ENCODE measurements around the gene GAGE12D. TPM values are rescaled to one million over a fixed set of nuclear protein-coding genes. Genes with fewer than 3 reads are reported as not detected.
"Not testable (repeated sequence)": the region's sequence is repeated elsewhere in the genome, so short reads cannot be mapped to it uniquely, and the experiment has no call there.

Gene GAGE12D

GRCh38 chrX:49589196-49589595, 47.7 kb downstream of the GAGE12D start, which contains the start of gene GAGE2A:
Gene GAGE2A (plus strand): TSS chrX:49589496. CDS start chrX:49590651, 1,155 bp downstream.
- H3K27ac ChIP-seq (replicated peaks; ENCODE audit: low read length); H3K4me2 ChIP-seq (ENCODE audit: insufficient read depth, low read length, poor library complexity, severe bottlenecking); H3K4me1 ChIP-seq (ENCODE audit: control insufficient read depth in 2 of 2, insufficient read depth in 1 of 2, low read depth in 1 of 2, low read length in 2 of 2); H2BK15ac ChIP-seq (ENCODE audit: low read length); H4K8ac ChIP-seq (ENCODE audit: low read depth, low read length); H2BK120ac ChIP-seq (ENCODE audit: low read depth, low read length); H4K91ac ChIP-seq (ENCODE audit: low read depth, low read length, poor library complexity); H3K23ac ChIP-seq (ENCODE audit: low read depth, low read length, poor library complexity); H3K18ac ChIP-seq (ENCODE audit: low read length); H2BK5ac ChIP-seq (ENCODE audit: low read length); H3K36me3 ChIP-seq (replicated peaks in 1 of 2; ENCODE audit: control insufficient read depth in 2 of 2, insufficient read depth in 2 of 2, low read length in 2 of 2); H3K79me1 ChIP-seq (ENCODE audit: low read depth, low read length); H3K14ac ChIP-seq (ENCODE audit: low read length); H2AK5ac ChIP-seq (ENCODE audit: low read depth, low read length); H2BK12ac ChIP-seq (ENCODE audit: low read length); H2AFZ ChIP-seq (ENCODE audit: low read length); H3K27me3 ChIP-seq (ENCODE audit: control insufficient read depth in 3 of 3, insufficient read depth in 3 of 3, low read depth in 1 of 3, low read length in 3 of 3); DNase-seq (ENCODE audit: low spot score); H3K4ac ChIP-seq (ENCODE audit: low read length); H3K9me3 ChIP-seq (replicated peaks in 1 of 2; ENCODE audit: control insufficient read depth in 2 of 2, insufficient read depth in 1 of 2, low read depth in 1 of 2, low read length in 2 of 2); H3K4me3 ChIP-seq (ENCODE audit: low read length in 2 of 2); H3K9ac ChIP-seq (ENCODE audit: low read depth, low read length, poor library complexity): not testable (repeated sequence)
- WGBS, 2 donors (ENCODE audit: extremely low coverage in 2 of 2, insufficient read length in 2 of 2, insufficient replicate concordance in 1 of 2) = no CpG with 5 or more reads among the region's 16 CpGs

DNA sequence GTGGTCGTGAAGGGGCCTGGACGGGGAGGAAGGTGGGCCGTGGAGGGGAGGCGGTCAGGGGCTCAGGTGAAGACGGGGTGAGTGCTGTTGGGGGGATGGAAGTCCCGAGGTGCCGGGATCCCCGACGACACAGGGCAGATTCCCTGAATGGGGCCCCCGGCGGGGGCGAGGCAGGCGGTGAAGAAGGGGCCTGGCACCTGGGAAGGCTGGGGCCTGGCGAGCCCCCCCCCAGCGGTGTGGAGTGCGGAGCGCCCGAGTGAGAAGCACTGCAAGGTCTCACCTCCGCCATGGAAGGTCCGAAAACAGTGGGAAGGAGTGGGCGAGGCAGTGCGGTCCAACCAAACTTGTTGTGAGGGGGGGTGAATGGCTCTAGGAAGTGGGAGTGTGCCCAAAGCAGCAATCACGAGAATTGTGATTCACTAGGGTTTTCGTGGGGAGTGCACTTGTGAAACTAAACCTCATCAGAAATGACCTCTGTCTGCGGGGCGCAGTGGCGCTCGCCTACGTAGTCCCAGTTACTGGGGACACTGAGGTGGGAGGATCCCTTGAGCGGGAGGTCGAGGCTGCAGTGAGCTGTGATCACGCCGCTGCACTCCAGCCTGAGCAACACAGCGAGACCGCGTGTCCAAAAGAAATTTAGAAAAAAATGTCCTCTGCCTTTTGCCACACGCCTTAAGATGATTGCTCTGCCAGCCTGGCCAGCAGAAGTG, 48.4 kb downstream of the GAGE12D start:
- H3K14ac ChIP-seq (ENCODE audit: low read length); H3K4me1 ChIP-seq (ENCODE audit: control insufficient read depth in 2 of 2, insufficient read depth in 1 of 2, low read depth in 1 of 2, low read length in 2 of 2); H3K4me2 ChIP-seq (ENCODE audit: insufficient read depth, low read length, poor library complexity, severe bottlenecking); H2BK12ac ChIP-seq (ENCODE audit: low read length); H2BK15ac ChIP-seq (ENCODE audit: low read length); H3K9me3 ChIP-seq (replicated peaks in 1 of 2; ENCODE audit: control insufficient read depth in 2 of 2, insufficient read depth in 1 of 2, low read depth in 1 of 2, low read length in 2 of 2); H2AFZ ChIP-seq (ENCODE audit: low read length); H2BK5ac ChIP-seq (ENCODE audit: low read length); H2BK120ac ChIP-seq (ENCODE audit: low read depth, low read length); H3K27me3 ChIP-seq (ENCODE audit: control insufficient read depth in 3 of 3, insufficient read depth in 3 of 3, low read depth in 1 of 3, low read length in 3 of 3); H3K4me3 ChIP-seq (ENCODE audit: low read length in 2 of 2); H3K9ac ChIP-seq (ENCODE audit: low read depth, low read length, poor library complexity); H3K18ac ChIP-seq (ENCODE audit: low read length); H2AK5ac ChIP-seq (ENCODE audit: low read depth, low read length); H3K79me1 ChIP-seq (ENCODE audit: low read depth, low read length); DNase-seq (ENCODE audit: low spot score); H4K91ac ChIP-seq (ENCODE audit: low read depth, low read length, poor library complexity); H3K36me3 ChIP-seq (replicated peaks in 1 of 2; ENCODE audit: control insufficient read depth in 2 of 2, insufficient read depth in 2 of 2, low read length in 2 of 2); H3K27ac ChIP-seq (replicated peaks; ENCODE audit: low read length); H3K4ac ChIP-seq (ENCODE audit: low read length); H3K23ac ChIP-seq (ENCODE audit: low read depth, low read length, poor library complexity); H4K8ac ChIP-seq (ENCODE audit: low read depth, low read length): not testable (repeated sequence)
- WGBS, 2 donors (ENCODE audit: extremely low coverage in 2 of 2, insufficient read length in 2 of 2, insufficient replicate concordance in 1 of 2) = no CpG with 5 or more reads among the region's 37 CpGs

- H3K27ac ChIP-seq (replicated peaks; ENCODE audit: low read length); H2BK5ac ChIP-seq (ENCODE audit: low read length); H3K9ac ChIP-seq (ENCODE audit: low read depth, low read length, poor library complexity); H3K36me3 ChIP-seq (replicated peaks in 1 of 2; ENCODE audit: control insufficient read depth in 2 of 2, insufficient read depth in 2 of 2, low read length in 2 of 2); H3K23ac ChIP-seq (ENCODE audit: low read depth, low read length, poor library complexity); H2BK120ac ChIP-seq (ENCODE audit: low read depth, low read length); H3K18ac ChIP-seq (ENCODE audit: low read length); H3K9me3 ChIP-seq (replicated peaks in 1 of 2; ENCODE audit: control insufficient read depth in 2 of 2, insufficient read depth in 1 of 2, low read depth in 1 of 2, low read length in 2 of 2); H2AK5ac ChIP-seq (ENCODE audit: low read depth, low read length); H2BK12ac ChIP-seq (ENCODE audit: low read length); H3K14ac ChIP-seq (ENCODE audit: low read length); DNase-seq (ENCODE audit: low spot score); H4K8ac ChIP-seq (ENCODE audit: low read depth, low read length); H3K4me3 ChIP-seq (ENCODE audit: low read length in 2 of 2); H3K79me1 ChIP-seq (ENCODE audit: low read depth, low read length); H3K4ac ChIP-seq (ENCODE audit: low read length); H4K91ac ChIP-seq (ENCODE audit: low read depth, low read length, poor library complexity); H2AFZ ChIP-seq (ENCODE audit: low read length); H2BK15ac ChIP-seq (ENCODE audit: low read length); H3K4me2 ChIP-seq (ENCODE audit: insufficient read depth, low read length, poor library complexity, severe bottlenecking); H3K4me1 ChIP-seq (ENCODE audit: control insufficient read depth in 2 of 2, insufficient read depth in 1 of 2, low read depth in 1 of 2, low read length in 2 of 2); H3K27me3 ChIP-seq (ENCODE audit: control insufficient read depth in 3 of 3, insufficient read depth in 3 of 3, low read depth in 1 of 3, low read length in 3 of 3): not testable (repeated sequence)
- no CpG with 5 or more reads among the region's 17 CpGs for WGBS, 2 donors (ENCODE audit: extremely low coverage in 2 of 2, insufficient read length in 2 of 2, insufficient replicate concordance in 1 of 2)
Observed at GRCh38 chrX:49590488-49590887, 49.0 kb downstream of the GAGE12D start.

Small RNAs within 50 kb of the gene (small RNA-seq; reads per million reads assigned to genes)
- not detected for gene GAGE12B (ENCODE audit: insufficient read depth)

Data from neuronal stem cell (in vitro differentiated cells).